KOPT-K1 (cell line): Measurements from ENCODE around the gene GBE1.
"Not testable (repeated sequence)": the region's sequence is repeated elsewhere in the genome, so short reads cannot be mapped to it uniquely, and the experiment has no call there.

Experiments used
- H3K27ac ChIP-seq: fragments of 200-600 bp; sonication (generic); 2 replicates; pipeline ENCODE4 v1.5.1; 2016; ENCODE audit warnings: antibody characterized with exemption, mild to moderate bottlenecking, low read depth, low read length; ENCODE audit not compliant: poor library complexity, severe bottlenecking
- H3K36me3 ChIP-seq: fragments of 200-600 bp; sonication (generic); 2 replicates; pipeline ENCODE4 v1.5.1; 2017; ENCODE audit warnings: antibody characterized with exemption, mild to moderate bottlenecking, low read length, moderate library complexity; ENCODE audit not compliant: insufficient read depth
- H3K9me3 ChIP-seq: fragments of 200-600 bp; sonication (generic); 2 replicates; pipeline ENCODE4 v1.5.1; 2017; ENCODE audit warnings: antibody characterized with exemption, low read length, mild to moderate bottlenecking; ENCODE audit not compliant: insufficient read depth, poor library complexity, severe bottlenecking

The GBE1 gene

GRCh38 chr3:81764665-81765064 lies 3.2 kb upstream of the GBE1 start:
- H3K36me3 ChIP-seq = no peaks in the 10 kb centered on the region
- no peaks in the 10 kb centered on the region for H3K9me3 ChIP-seq
- no peak overlapping the region for H3K27ac ChIP-seq

GRCh38 chr3:81764002-81764401 lies 2.6 kb upstream of the GBE1 start:
- H3K9me3 ChIP-seq = peaks cover 2% of the 10 kb centered on the region
- H3K36me3 ChIP-seq = peaks cover 5% of the 10 kb centered on the region; the same call in 1 of the 2 replicates
- no peak overlapping the region for H3K27ac ChIP-seq

GRCh38 chr3:81763001-81763400 lies 1.6 kb upstream of the GBE1 start:
- Histone ChIP-seq H3K9me3 (peaks cover 10% of the 10 kb centered on the region), H3K36me3 (peaks cover 15% of the 10 kb centered on the region), H3K27ac (no peak overlapping the region)

- H3K36me3 ChIP-seq = peaks cover 25% of the 10 kb centered on the region
- H3K27ac ChIP-seq = peak overlapping the region; percentile 90
- peaks cover 10% of the 10 kb centered on the region for H3K9me3 ChIP-seq
These were observed 597 bp upstream of the GBE1 start for GRCh38 chr3:81761904-81762580.

GRCh38 chr3:81760215-81760614 lies 1.2 kb downstream of the GBE1 start:
- peak overlapping the region; percentile 90 for H3K27ac ChIP-seq
- peaks cover 13% of the 10 kb centered on the region for H3K9me3 ChIP-seq
- peaks cover 36% of the 10 kb centered on the region for H3K36me3 ChIP-seq

GRCh38 chr3:81758771-81759170 lies 2.7 kb downstream of the GBE1 start:
- peaks cover 25% of the 10 kb centered on the region for H3K9me3 ChIP-seq

GRCh38 chr3:81758275-81758674 lies 3.2 kb downstream of the GBE1 start:
- Histone ChIP-seq H3K9me3 (peaks cover 25% of the 10 kb centered on the region), H3K27ac (no peak overlapping the region)

More at GRCh38 chr3:81758771-81759170, 2.7 kb downstream of the GBE1 start:
- H3K36me3 ChIP-seq = peaks cover 45% of the 10 kb centered on the region
- H3K27ac ChIP-seq = not testable (repeated sequence)

GRCh38 chr3:81753416-81754027 lies 7.9 kb downstream of the GBE1 start:
- Histone ChIP-seq H3K9me3 (peaks cover 18% of the 10 kb centered on the region), H3K27ac (no peak overlapping the region), H3K36me3 (peaks cover 41% of the 10 kb centered on the region)

More at GRCh38 chr3:81758275-81758674, 3.2 kb downstream of the GBE1 start:
- peaks cover 45% of the 10 kb centered on the region for H3K36me3 ChIP-seq

GRCh38 chr3:81752604-81753003 lies 8.8 kb downstream of the GBE1 start:
- H3K27ac ChIP-seq = no peak overlapping the region
- H3K9me3 ChIP-seq = peaks cover 14% of the 10 kb centered on the region
- H3K36me3 ChIP-seq = peaks cover 32% of the 10 kb centered on the region

GRCh38 chr3:81749265-81749664 lies 12.2 kb downstream of the GBE1 start:
- Histone ChIP-seq H3K36me3 (peaks cover 13% of the 10 kb centered on the region; the same call in 1 of the 2 replicates), H3K27ac (no peak overlapping the region), H3K9me3 (peaks cover 2% of the 10 kb centered on the region)

GRCh38 chr3:81747280-81747679 lies 14.2 kb downstream of the GBE1 start:
- H3K27ac ChIP-seq, H3K9me3 ChIP-seq: not testable (repeated sequence)
- peaks cover 13% of the 10 kb centered on the region; the same call in 1 of the 2 replicates for H3K36me3 ChIP-seq

- H3K9me3 ChIP-seq = no peaks in the 10 kb centered on the region
- H3K36me3 ChIP-seq = 0 out of 2 replicates have a peak, but pooled peaks cover 7% of the 10 kb centered on the region
- H3K27ac ChIP-seq = no peak overlapping the region
These were observed 17.1 kb downstream of the GBE1 start for GRCh38 chr3:81744366-81744765.

GRCh38 chr3:81743096-81744025 lies 18.1 kb downstream of the GBE1 start:
- Histone ChIP-seq H3K9me3 (peaks cover 5% of the 10 kb centered on the region), H3K36me3 (peaks cover 10% of the 10 kb centered on the region; the same call in 1 of the 2 replicates), H3K27ac (no peak overlapping the region)

GRCh38 chr3:81742581-81742980 lies 18.9 kb downstream of the GBE1 start:
- Histone ChIP-seq H3K27ac (no peak overlapping the region), H3K9me3 (peaks cover 5% of the 10 kb centered on the region), H3K36me3 (peaks cover 10% of the 10 kb centered on the region; the same call in 1 of the 2 replicates)

- peaks cover 5% of the 10 kb centered on the region for H3K9me3 ChIP-seq
- no peak overlapping the region for H3K27ac ChIP-seq
- H3K36me3 ChIP-seq = peaks cover 4% of the 10 kb centered on the region; the same call in 1 of the 2 replicates
These were observed 20.2 kb downstream of the GBE1 start for GRCh38 chr3:81741216-81741615.
